ENCODE data around the gene CLEC16A. TPM values are rescaled to one million over a fixed set of nuclear protein-coding genes. Genes with fewer than 3 reads are reported as not detected.

CLEC16A gene
- total RNA-seq, 2 experiments from 2014 or later = 31.1 to 34.1 TPM

- peaks cover 29% of the 10 kb centered on the region for H3K4me1 Mint-ChIP-seq
- POLR2A ChIA-PET = interaction anchor here (0.8 kb wide), 1 partner anchor 81 kb away, joined by 3 read pairs; no protein-coding TSS in a partner anchor
- no peak overlapping the region for H3K4me3 Mint-ChIP-seq
- peak overlapping the region; percentile 51 for H3K27ac Mint-ChIP-seq
- H3K36me3 Mint-ChIP-seq = peaks cover 9% of the 10 kb centered on the region
- ATAC-seq (ENCODE audit: low read depth) = no peak
- H3K9me3 Mint-ChIP-seq = no peaks in the 10 kb centered on the region
- H3K27me3 Mint-ChIP-seq = no peaks in the 10 kb centered on the region
- no peak for DNase-seq
These were observed 243.2 kb downstream of the CLEC16A start for GRCh38 chr16:11187522-11188023.

DNA sequence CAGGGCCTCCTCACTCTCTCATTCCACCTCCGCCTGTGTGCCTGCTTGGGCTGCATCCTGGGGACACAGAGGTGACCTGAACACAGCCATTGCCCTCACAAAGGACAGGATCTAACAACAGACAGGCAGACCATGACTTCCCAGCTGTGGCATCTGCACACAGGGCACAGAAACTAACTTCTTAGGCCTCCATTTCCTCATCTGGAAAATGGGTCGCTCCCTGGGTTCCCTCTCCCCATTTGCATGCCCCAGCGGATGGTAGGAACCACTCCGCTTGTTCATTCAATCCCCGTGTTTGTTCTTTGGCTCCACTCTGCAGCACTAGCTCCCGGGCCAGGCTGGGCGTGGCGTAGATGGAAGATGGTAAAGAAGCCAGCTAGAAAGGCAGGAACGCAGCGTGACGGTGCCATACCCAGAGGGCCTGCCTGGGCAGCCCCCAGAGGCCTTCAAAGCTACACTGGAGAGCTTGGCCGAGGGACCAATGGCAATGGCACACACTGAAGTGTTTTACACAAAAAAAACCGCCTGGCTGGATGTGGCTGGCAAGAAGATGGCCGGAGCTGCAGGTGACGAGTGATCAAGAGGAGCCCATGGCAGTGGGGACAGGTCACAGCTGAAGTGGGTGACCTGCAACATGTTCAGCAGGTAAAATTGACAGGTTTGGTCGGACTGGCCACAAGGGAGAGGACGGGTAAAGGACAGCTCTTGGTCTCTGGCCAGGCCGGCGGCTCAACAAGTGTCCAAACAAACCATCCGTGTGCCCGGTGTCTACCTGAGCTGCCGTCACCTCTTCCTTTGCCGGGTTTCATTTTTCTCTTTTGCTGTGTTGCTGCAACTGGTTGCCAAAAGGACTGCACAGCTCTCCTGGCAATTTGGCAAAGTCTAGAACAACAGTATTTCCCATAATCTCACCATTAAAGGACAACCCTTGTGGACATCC, 244.7 kb downstream of the CLEC16A start:
- POLR2A ChIA-PET = no interaction called here
- peaks cover 9% of the 10 kb centered on the region for H3K36me3 Mint-ChIP-seq
- no peak overlapping the region for H3K4me3 Mint-ChIP-seq
- ATAC-seq (ENCODE audit: low read depth) (no peak), DNase-seq (no peak)
- no peaks in the 10 kb centered on the region for H3K27me3 Mint-ChIP-seq
- H3K27ac Mint-ChIP-seq = peak overlapping the region; percentile 59
- no peaks in the 10 kb centered on the region for H3K9me3 Mint-ChIP-seq
- H3K4me1 Mint-ChIP-seq = peaks cover 32% of the 10 kb centered on the region

- H3K9me3 Mint-ChIP-seq = no peaks in the 10 kb centered on the region
- H3K27me3 Mint-ChIP-seq = no peaks in the 10 kb centered on the region
- peaks cover 37% of the 10 kb centered on the region for H3K4me1 Mint-ChIP-seq
- H3K36me3 Mint-ChIP-seq = peaks cover 6% of the 10 kb centered on the region
- peak overlapping the region; percentile 42 for H3K27ac Mint-ChIP-seq
- H3K4me3 Mint-ChIP-seq = no peak overlapping the region
- POLR2A ChIA-PET = interaction anchor here (1.3 to 1.6 kb wide), 2 partner anchors 43 to 60 kb away, joined by 3 to 6 read pairs; no protein-coding TSS in a partner anchor
- DNase-seq (no peak), ATAC-seq (ENCODE audit: low read depth) (no peak)
These were observed 246.5 kb downstream of the CLEC16A start for GRCh38 chr16:11190588-11191560.

DNA sequence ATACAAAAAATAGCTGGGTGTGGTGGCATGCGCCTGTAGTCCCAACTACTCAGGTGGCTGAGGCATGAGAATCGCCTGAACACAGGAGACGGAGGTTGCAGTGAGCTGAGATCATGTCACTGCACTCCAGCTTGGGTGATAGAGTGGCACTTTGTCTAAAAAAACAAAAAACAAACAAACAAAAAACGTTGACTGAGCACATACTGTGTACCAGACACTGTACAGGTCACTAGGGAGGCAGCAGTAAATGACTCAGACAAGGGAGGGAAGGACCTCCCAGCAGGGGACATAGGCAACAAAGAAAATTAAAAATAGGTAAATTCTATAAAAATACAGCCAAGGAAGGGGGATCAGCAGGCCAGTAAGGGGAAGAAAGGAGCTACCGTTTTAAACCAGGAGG, 247.3 kb downstream of the CLEC16A start:
- H3K27ac Mint-ChIP-seq = peak overlapping the region; percentile 39
- POLR2A ChIA-PET = interaction anchor here (1.3 to 1.6 kb wide), 2 partner anchors 42 to 59 kb away, joined by 3 to 6 read pairs; no protein-coding TSS in a partner anchor
- no peak overlapping the region for H3K4me3 Mint-ChIP-seq

DNA sequence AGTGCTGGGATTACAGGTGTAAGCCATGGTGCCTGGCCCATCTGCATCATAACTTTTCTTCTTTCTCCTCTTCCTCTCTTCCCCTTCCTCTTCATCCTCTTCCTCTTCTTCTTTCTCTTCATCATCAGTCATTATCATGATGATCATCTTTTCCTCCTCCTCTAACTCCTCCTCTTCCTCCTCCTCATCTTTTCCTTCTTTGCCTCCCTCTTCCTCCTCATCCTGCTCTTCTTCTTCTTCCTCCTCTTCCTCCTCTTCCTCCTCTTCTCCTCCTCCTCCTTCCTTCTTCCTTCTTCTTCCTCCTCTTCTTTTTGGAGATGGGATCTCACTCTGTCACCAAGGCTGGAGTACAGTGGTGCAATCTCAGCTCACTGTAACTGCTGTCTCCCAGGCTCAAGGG, 249.1 kb downstream of the CLEC16A start:
- no peaks in the 10 kb centered on the region for H3K9me3 Mint-ChIP-seq
- H3K36me3 Mint-ChIP-seq = peaks cover 9% of the 10 kb centered on the region
- H3K4me3 Mint-ChIP-seq = no peak overlapping the region
- POLR2A ChIA-PET = interaction anchor here (0.6 to 1.4 kb wide), 2 partner anchors 32 to 168 kb away, joined by 3 to 6 read pairs; no protein-coding TSS in a partner anchor
- H3K4me1 Mint-ChIP-seq = peaks cover 46% of the 10 kb centered on the region
- ATAC-seq (ENCODE audit: low read depth) (no peak), DNase-seq (no peak)
- no peaks in the 10 kb centered on the region for H3K27me3 Mint-ChIP-seq
- no peak overlapping the region for H3K27ac Mint-ChIP-seq

More for the DNA sequence above, 247.3 kb downstream of the CLEC16A start:
- DNase-seq (no peak), ATAC-seq (ENCODE audit: low read depth) (no peak)
- Mint-ChIP-seq H3K4me1 (peaks cover 37% of the 10 kb centered on the region), H3K36me3 (peaks cover 9% of the 10 kb centered on the region), H3K27me3 (no peaks in the 10 kb centered on the region), H3K9me3 (no peaks in the 10 kb centered on the region)

- H3K4me3 Mint-ChIP-seq = peak overlapping the region; percentile 63
- peak overlapping the region; percentile 92 for H3K27ac Mint-ChIP-seq
- peaks cover 53% of the 10 kb centered on the region for H3K4me1 Mint-ChIP-seq
- no peaks in the 10 kb centered on the region for H3K9me3 Mint-ChIP-seq
- no peak for ATAC-seq (ENCODE audit: low read depth)
- peaks cover 9% of the 10 kb centered on the region for H3K36me3 Mint-ChIP-seq
- POLR2A ChIA-PET = interaction anchor here (0.6 to 2.1 kb wide), 6 partner anchors 11 to 38 kb away, joined by 3 to 6 read pairs (median 3); no protein-coding TSS in a partner anchor
- no peak for DNase-seq
- no peaks in the 10 kb centered on the region for H3K27me3 Mint-ChIP-seq
These were observed 250.5 kb downstream of the CLEC16A start for GRCh38 chr16:11194913-11195312.

GRCh38 chr16:11196286-11196828, 252.0 kb downstream of the CLEC16A start:
- peak overlapping the region; percentile 28 for H3K27ac Mint-ChIP-seq
- DNase-seq (no peak), ATAC-seq (ENCODE audit: low read depth) (no peak)
- H3K36me3 Mint-ChIP-seq = peaks cover 9% of the 10 kb centered on the region
- POLR2A ChIA-PET = interaction anchor here (0.6 to 2.1 kb wide), 4 partner anchors 10 to 156 kb away, joined by 3 to 4 read pairs (median 3); no protein-coding TSS in a partner anchor
- no peaks in the 10 kb centered on the region for H3K27me3 Mint-ChIP-seq
- H3K9me3 Mint-ChIP-seq = no peaks in the 10 kb centered on the region
- H3K4me1 Mint-ChIP-seq = peaks cover 47% of the 10 kb centered on the region
- H3K4me3 Mint-ChIP-seq = no peak overlapping the region

GRCh38 chr16:11198375-11198774, 254.0 kb downstream of the CLEC16A start:
- Mint-ChIP-seq H3K36me3 (peaks cover 6% of the 10 kb centered on the region), H3K4me1 (peaks cover 36% of the 10 kb centered on the region), H3K9me3 (no peaks in the 10 kb centered on the region), H3K27me3 (no peaks in the 10 kb centered on the region), H3K4me3 (peak overlapping the region; percentile 27), H3K27ac (peak overlapping the region; percentile 56)
- POLR2A ChIA-PET = no interaction called here
- ATAC-seq (ENCODE audit: low read depth) (no peak), DNase-seq (no peak)

- Mint-ChIP-seq H3K4me3 (peak overlapping the region; percentile 25), H3K4me1 (peaks cover 34% of the 10 kb centered on the region), H3K27ac (peak overlapping the region; percentile 58), H3K9me3 (no peaks in the 10 kb centered on the region), H3K27me3 (no peaks in the 10 kb centered on the region), H3K36me3 (peaks cover 3% of the 10 kb centered on the region)
- ATAC-seq (ENCODE audit: low read depth) = peak; percentile 45
- POLR2A ChIA-PET = no interaction called here
- DNase-seq = no peak
These were observed 254.5 kb downstream of the CLEC16A start for GRCh38 chr16:11198828-11199227.

DNA sequence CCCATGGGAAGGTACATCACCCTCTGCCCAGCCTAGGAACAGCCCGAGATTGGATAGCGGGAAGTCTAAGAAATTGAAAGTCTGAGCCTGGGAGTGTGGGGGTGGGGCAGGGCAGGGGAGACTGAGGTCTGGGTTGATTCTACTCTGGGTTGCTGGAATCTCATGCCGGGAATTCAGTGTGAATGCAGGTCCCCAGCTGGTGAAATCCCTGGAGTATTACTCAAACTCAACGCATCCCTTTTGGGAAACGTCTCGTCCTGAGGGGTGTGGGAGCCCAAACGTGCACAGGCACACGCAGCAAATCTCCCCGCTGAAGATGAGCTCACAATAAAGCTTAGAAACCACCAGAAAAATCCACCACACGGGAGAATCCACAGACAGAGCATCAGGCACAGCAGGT, 256.2 kb downstream of the CLEC16A start:
- POLR2A ChIA-PET = no interaction called here

GRCh38 chr16:11201498-11202259, 257.3 kb downstream of the CLEC16A start:
- Mint-ChIP-seq H3K27ac (peak overlapping the region; percentile 67), H3K9me3 (no peaks in the 10 kb centered on the region), H3K27me3 (no peaks in the 10 kb centered on the region), H3K36me3 (no peaks in the 10 kb centered on the region), H3K4me1 (peaks cover 41% of the 10 kb centered on the region), H3K4me3 (no peak overlapping the region)
- POLR2A ChIA-PET = interaction anchor here (1.1 kb wide), 1 partner anchor 10 kb away, joined by 3 read pairs; no protein-coding TSS in a partner anchor
- ATAC-seq (ENCODE audit: low read depth) = no peak
- DNase-seq = no peak

More for the DNA sequence above, 256.2 kb downstream of the CLEC16A start:
- no peak for ATAC-seq (ENCODE audit: low read depth)
- Mint-ChIP-seq H3K9me3 (no peaks in the 10 kb centered on the region), H3K4me3 (no peak overlapping the region), H3K36me3 (peaks cover 3% of the 10 kb centered on the region), H3K4me1 (peaks cover 32% of the 10 kb centered on the region), H3K27ac (no peak overlapping the region), H3K27me3 (no peaks in the 10 kb centered on the region)
- DNase-seq = no peak
